ENCODE measurements around the gene RELL2.

DNA sequence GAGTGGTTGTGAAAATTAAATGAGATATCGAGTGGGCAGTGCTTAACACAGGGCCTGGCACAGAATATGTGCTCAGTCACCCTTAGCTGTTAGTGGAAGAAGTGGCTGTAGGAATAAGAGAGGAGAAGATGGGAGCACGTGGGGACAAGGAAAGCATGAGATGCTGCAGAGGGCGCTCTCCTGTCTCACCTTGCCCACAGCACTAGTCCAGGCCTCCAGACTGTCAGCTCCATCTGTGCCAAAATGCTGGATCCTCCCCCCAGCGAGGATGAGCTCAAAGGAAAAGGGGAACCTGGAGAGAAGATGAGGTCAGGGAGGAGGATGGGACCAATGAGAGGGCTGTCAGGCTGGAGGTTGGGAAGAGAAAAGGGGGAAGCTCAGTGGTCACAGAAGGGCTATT is 32.7 kb downstream of the RELL2 start:
- TF ChIP-seq CTCF (IDR thresholded peaks at IDR 0.05), result no peak
- no peak for TF ChIP-seq POLR2AphosphoS5 (IDR thresholded peaks at IDR 0.05)
- TF ChIP-seq POLR2A (IDR thresholded peaks at IDR 0.05), result no peak

Data from prostate gland (tissue), 2 donors.